Ovary (tissue), 9 donors: ENCODE measurements around the gene YRDC. TPM values are rescaled to one million over a fixed set of nuclear protein-coding genes. Genes with fewer than 3 reads are reported as not detected.

ENCODE experiments used
- DNase-seq, 5 donors: peaks; one replicate each; pipeline ENCODE4 v3.0.0-alpha.2; 2019 to 2020
- H3K27ac ChIP-seq, 2 donors: fragments of 200-600 bp; one replicate each; pipeline versions ENCODE4 v1.5.1 to v1.8.0; 2019 to 2022
- H3K27me3 ChIP-seq: fragments of 200-600 bp; one replicate; pipeline ENCODE4 v1.8.0; 2022
- H3K36me3 ChIP-seq: fragments of 200-600 bp; sonication (generic); one replicate; pipeline ENCODE4 v1.5.1; 2019
- H3K4me1 ChIP-seq: one replicate; pipeline ENCODE4 v1.8.1; 2013; ENCODE audit warnings: mild to moderate bottlenecking, moderate library complexity; ENCODE audit not compliant: insufficient read depth
- H3K4me3 ChIP-seq: fragments of 200-600 bp; sonication (generic); one replicate; pipeline ENCODE4 v1.5.1; 2017
- H3K9me3 ChIP-seq, 2 donors: fragments of 200-600 bp in 1 of 2; sonication (generic) in 1 of 2; one replicate each; pipeline versions ENCODE4 v1.5.1 to v1.8.1; 2013 to 2019; ENCODE audit warnings: mild to moderate bottlenecking in 1 of 2, moderate library complexity in 1 of 2
- CTCF ChIP-seq, 3 donors: fragments of 450-650 bp in 2 of 3; fragments of 200-600 bp in 1 of 3; IDR thresholded peaks; one replicate each; pipeline versions ENCODE4 v1.5.1 to v1.8.0; 2016 to 2022; ENCODE audit warnings: antibody characterized with exemption in 3 of 3, mild to moderate bottlenecking in 1 of 3
- EP300 ChIP-seq: sonication (generic); formaldehyde crosslinking; IDR thresholded peaks from one replicate; pipeline ENCODE4 v1.6.1; 2017; ENCODE audit warnings: antibody characterized with exemption
- POLR2A ChIP-seq: fragments of 450-650 bp; IDR thresholded peaks from one replicate; pipeline ENCODE4 v1.6.1; 2017; ENCODE audit warnings: antibody characterized with exemption, mild to moderate bottlenecking, moderate library complexity
- WGBS, 3 donors: extraction: QIAGEN DNeasy Blood & Tissue Kit in 1 of 3; methylation state at CpG; one replicate each; pipeline versions ENCODE4 v1.1.5 to v1.1.7; 2013 to 2017; 5-methylcytosine and 5-hydroxymethylcytosine counted together
- intact Hi-C, 4 donors: fragments of 100-400 bp; cut with DNase I; formaldehyde crosslinking; loops; one replicate each; pipeline versions ENCODE4 v1.11.0 to v1.15.1; 2022 to 2023
- polyA plus RNA-seq, 2 donors: library from polyadenylated mRNA; stranded (reverse); fragments of 200-250 nt in 1 of 2; fragments of 350-450 nt in 1 of 2; fragmentation: Illumina TruSeq in 1 of 2; extraction: RNeasy Lipid Tissue Mini Kit (QIAGEN cat#74804) in 1 of 2; gene quantifications; one replicate each; pipeline ENCODE4 v1.2.3, GENCODE V29; 2013 to 2014
- total RNA-seq, 7 donors: library from RNA; depleted of rRNA in 2 of 7; stranded (reverse); fragments of >200 nt in 2 of 7; fragmentation: NEBNext Ultra II Directional in 3 of 7; extraction: Animal tissue kit (Norgen Biotek cat#: 25700) in 3 of 7; gene quantifications; one replicate each; pipeline versions ENCODE4 v1.1.0 to v1.2.4, GENCODE V29; 2016 to 2023
- donor health status: DM: no; HTN: no; CAD: no; lungs with moderate emphysema.
- donor health status: DM: no; HTN: no; CAD: no.
- donor health status: Bipolar disorder and iron deficiency.
- donor health status: DM: yes; HTN: yes; CAD: no.
- donor health status: DM: no; HTN: no; CAD: no.
- donor health status: DM: yes; HTN: yes; CAD: no.

YRDC gene
- total and polyA plus RNA-seq, 9 donors = 7.2 to 15.0 (median 9.5) TPM

- no peak for TF ChIP-seq POLR2A
- no peak for TF ChIP-seq CTCF (IDR thresholded peaks at IDR 0.05)
- TF ChIP-seq EP300 = no peak
- Histone ChIP-seq H3K4me1 (peaks cover 18% of the 10 kb centered on the region), H3K9me3 (no peaks in the 10 kb centered on the region), H3K36me3 (no peaks in the 10 kb centered on the region), H3K4me3 (no peak overlapping the region), H3K27me3 (no peaks in the 10 kb centered on the region), H3K27ac (peak overlapping the region in 1 of 2 donors; percentile 24)
- no peak for DNase-seq
- intact Hi-C loops = no loop called here
Measured at GRCh38 chr1:37851262-37851661, 43.3 kb upstream of the YRDC start.

DNA sequence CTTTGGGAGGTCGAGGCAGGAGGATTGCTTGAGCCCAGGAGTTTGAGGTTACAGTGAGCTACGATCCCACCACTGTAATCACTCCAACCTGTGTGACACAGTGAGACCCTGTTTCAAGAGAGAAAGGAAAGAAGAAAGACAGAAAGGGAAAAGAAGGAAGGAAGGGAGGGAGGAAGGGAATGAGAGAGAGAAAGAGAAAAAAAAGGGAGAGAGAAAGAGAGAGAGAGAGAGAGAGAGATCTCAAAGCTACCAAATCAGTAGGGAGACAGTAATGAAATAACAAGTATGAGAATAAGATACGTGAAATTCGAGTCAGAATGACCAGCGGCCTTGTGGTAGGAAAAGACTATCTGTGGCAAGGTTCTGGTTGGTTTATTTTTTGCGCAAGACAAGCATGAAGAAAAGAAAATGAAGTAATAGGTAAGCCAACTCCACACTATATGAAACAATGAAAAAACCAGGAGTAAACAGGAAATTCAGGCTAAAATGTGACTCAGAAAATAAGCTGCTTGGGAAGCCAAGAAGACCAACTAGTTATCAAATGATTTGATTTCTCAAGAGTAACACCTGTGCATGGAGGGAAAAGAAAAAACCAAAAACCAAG is 42.4 kb upstream of the YRDC start:
- intact Hi-C loops = no loop called here
- no peak for DNase-seq
- Histone ChIP-seq H3K36me3 (no peaks in the 10 kb centered on the region), H3K4me1 (peaks cover 17% of the 10 kb centered on the region), H3K4me3 (no peak overlapping the region), H3K27me3 (no peaks in the 10 kb centered on the region), H3K9me3 (no peaks in the 10 kb centered on the region), H3K27ac (peak overlapping the region in 1 of 2 donors; percentile 24)
- WGBS, 3 donors = 16 to 55% (median 24%) methylated on average over 6 of the region's 6 CpGs
- TF ChIP-seq POLR2A = no peak
- no peak for TF ChIP-seq CTCF (IDR thresholded peaks at IDR 0.05)

GRCh38 chr1:37849480-37849879 is 41.5 kb upstream of the YRDC start:
- H3K4me1 ChIP-seq = peaks cover 17% of the 10 kb centered on the region
- no peak for DNase-seq
- intact Hi-C loops = no loop called here
- no peak for TF ChIP-seq POLR2A
- 94 to 96% (median 94%) methylated on average over 3 of the region's 3 CpGs for WGBS, 3 donors
- no peaks in the 10 kb centered on the region for H3K36me3 ChIP-seq
- H3K27me3 ChIP-seq = no peaks in the 10 kb centered on the region
- H3K9me3 ChIP-seq = no peaks in the 10 kb centered on the region
- H3K27ac ChIP-seq = no peak overlapping the region
- H3K4me3 ChIP-seq = no peak overlapping the region

GRCh38 chr1:37846647-37847339 is 38.8 kb upstream of the YRDC start:
- H3K9me3 ChIP-seq = no peaks in the 10 kb centered on the region
- no peak overlapping the region for H3K4me3 ChIP-seq
- H3K4me1 ChIP-seq = peaks cover 17% of the 10 kb centered on the region
- TF ChIP-seq CTCF (IDR thresholded peaks at IDR 0.05) = no peak
- TF ChIP-seq POLR2A = no peak
- DNase-seq = no peak
- H3K27ac ChIP-seq = no peak overlapping the region
- H3K36me3 ChIP-seq = no peaks in the 10 kb centered on the region
- 80 to 87% (median 84%) methylated on average over 4 of the region's 4 CpGs for WGBS, 3 donors
- intact Hi-C loops = no loop called here
- H3K27me3 ChIP-seq = no peaks in the 10 kb centered on the region

GRCh38 chr1:37845786-37846185 is 37.8 kb upstream of the YRDC start:
- DNase-seq = no peak
- 73 to 75% (median 74%) methylated on average over 3 of the region's 3 CpGs for WGBS, 3 donors
- peaks cover 15% of the 10 kb centered on the region for H3K4me1 ChIP-seq
- H3K27me3 ChIP-seq = no peaks in the 10 kb centered on the region
- no peaks in the 10 kb centered on the region for H3K36me3 ChIP-seq
- no peaks in the 10 kb centered on the region for H3K9me3 ChIP-seq
- H3K27ac ChIP-seq = no peak overlapping the region
- intact Hi-C loops = no loop called here
- no peak overlapping the region for H3K4me3 ChIP-seq
- no peak for TF ChIP-seq POLR2A
- TF ChIP-seq CTCF (IDR thresholded peaks at IDR 0.05) = no peak
